GM19397 (cell line): ENCODE measurements around the gene CHRM4.

ENCODE experiments used
- ATAC-seq: cut with Tn5 transposase; IDR thresholded peaks from one replicate; pipeline ENCODE4 v1.9.1; 2021; ENCODE audit warnings: mild to moderate bottlenecking, moderate library complexity; ENCODE audit not compliant: unreplicated experiment

CHRM4 gene

GRCh38 chr11:46391578-46392420 lies at the start of gene CHRM4:
TSS of gene CHRM4 (minus strand) at chr11:46391776. CDS start at chr11:46386557, 5,219 bp downstream.
- no peak for ATAC-seq

- no peak for ATAC-seq
Measured at GRCh38 chr11:46438211-46438610, 46.6 kb upstream of the CHRM4 start.

GRCh38 chr11:46437122-46437689 lies 45.6 kb upstream of the CHRM4 start:
- no peak for ATAC-seq

- no peak for ATAC-seq
Measured at GRCh38 chr11:46436113-46436512, 44.5 kb upstream of the CHRM4 start.

- ATAC-seq, result no peak
Measured at GRCh38 chr11:46435679-46436078, 44.1 kb upstream of the CHRM4 start.

GRCh38 chr11:46431211-46431610 lies 39.6 kb upstream of the CHRM4 start:
- ATAC-seq, result no peak

- no peak for ATAC-seq
Measured at GRCh38 chr11:46429717-46430116, 38.1 kb upstream of the CHRM4 start.

GRCh38 chr11:46427364-46427763 lies 35.8 kb upstream of the CHRM4 start:
- ATAC-seq, result no peak

- ATAC-seq, result no peak
Measured at GRCh38 chr11:46426233-46426991, 34.8 kb upstream of the CHRM4 start.

GRCh38 chr11:46422588-46422987 lies 31.0 kb upstream of the CHRM4 start:
- ATAC-seq, result no peak

- no peak for ATAC-seq
Measured at GRCh38 chr11:46421257-46421880, 29.8 kb upstream of the CHRM4 start.

- no peak for ATAC-seq
Measured at GRCh38 chr11:46420513-46420912, 28.9 kb upstream of the CHRM4 start.

- no peak for ATAC-seq
Measured at GRCh38 chr11:46418751-46419150, 27.2 kb upstream of the CHRM4 start.

- ATAC-seq, result no peak
Measured at GRCh38 chr11:46417711-46418110, 26.1 kb upstream of the CHRM4 start.

GRCh38 chr11:46414879-46415278 lies 23.3 kb upstream of the CHRM4 start:
- ATAC-seq, result no peak

GRCh38 chr11:46414466-46414796 lies 22.9 kb upstream of the CHRM4 start:
- ATAC-seq, result no peak

- ATAC-seq, result no peak
Measured at GRCh38 chr11:46413760-46414465, 22.3 kb upstream of the CHRM4 start.

GRCh38 chr11:46410021-46410420 lies 18.4 kb upstream of the CHRM4 start:
- no peak for ATAC-seq

GRCh38 chr11:46408407-46408986 lies 16.9 kb upstream of the CHRM4 start:
- no peak for ATAC-seq

- no peak for ATAC-seq
Measured at GRCh38 chr11:46407635-46408034, 16.1 kb upstream of the CHRM4 start.
